AG08396 (cell line): Measurements from ENCODE around the gene NUMB.
"Not testable (repeated sequence)": the region's sequence is repeated elsewhere in the genome, so short reads cannot be mapped to it uniquely, and the experiment has no call there.

Source experiments
- DNase-seq: peaks from one replicate; pipeline ENCODE4 v3.0.0; 2012; ENCODE audit warnings: low spot score, mixed read lengths

NUMB gene

GRCh38 chr14:73465823-73466532 lies 7.6 kb upstream of the NUMB start:
- DNase-seq: no peak

- DNase-seq: peak; percentile 67
Observed at GRCh38 chr14:73463411-73463810, 5.1 kb upstream of the NUMB start.

- no peak for DNase-seq
Observed at GRCh38 chr14:73462815-73463214, 4.5 kb upstream of the NUMB start.

GRCh38 chr14:73462048-73462715 lies 3.8 kb upstream of the NUMB start:
- DNase-seq: no peak

- DNase-seq: no peak
Observed at GRCh38 chr14:73461478-73462047, 3.2 kb upstream of the NUMB start.

GRCh38 chr14:73460691-73461127 lies 2.4 kb upstream of the NUMB start:
- no peak for DNase-seq

GRCh38 chr14:73459959-73460358 lies 1.6 kb upstream of the NUMB start:
- no peak for DNase-seq

GRCh38 chr14:73457924-73458182 lies 493 bp downstream of the NUMB start:
- DNase-seq: no peak

DNA sequence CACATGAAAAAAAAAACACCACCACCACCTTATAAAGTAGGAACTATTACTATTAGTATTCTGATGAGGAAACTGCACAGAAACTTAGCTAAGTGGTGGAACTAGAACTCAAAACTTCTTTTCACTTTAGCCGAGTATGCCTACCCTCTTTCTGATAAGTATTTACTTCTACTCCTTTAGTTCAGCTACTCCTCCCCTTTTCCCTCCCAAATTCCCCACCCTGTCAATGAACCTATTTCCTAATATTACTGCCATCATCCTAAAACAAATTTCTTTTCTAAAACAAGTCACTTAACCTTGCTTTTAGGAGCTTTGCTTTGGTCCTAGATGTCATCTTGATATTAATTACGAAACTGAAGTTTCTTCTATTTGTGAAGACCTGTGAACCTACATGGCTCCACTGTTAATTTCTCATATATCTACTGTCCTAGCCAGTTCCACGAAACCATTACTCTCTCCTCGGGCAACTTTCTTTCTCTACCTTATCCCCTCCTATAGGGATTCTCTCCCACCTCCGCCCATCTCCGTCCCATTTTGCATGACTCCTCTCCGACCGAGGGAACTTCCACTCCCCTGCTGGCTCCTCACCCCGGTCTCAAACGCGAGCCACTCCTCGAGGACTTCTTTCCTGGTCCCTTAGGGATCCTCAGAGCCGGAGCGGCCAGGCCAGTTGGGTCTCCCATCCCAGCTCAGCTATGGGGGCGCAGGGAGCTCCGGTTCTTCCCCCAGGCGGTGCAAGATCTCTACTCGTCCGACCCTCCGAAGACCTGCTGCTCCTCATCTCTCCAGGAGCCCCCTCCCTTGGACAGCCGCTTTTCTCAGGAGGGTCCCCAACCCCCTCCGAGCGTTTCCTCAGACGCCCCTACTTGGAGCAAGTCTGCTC lies 1.1 kb downstream of the NUMB start:
- DNase-seq: no peak

DNA sequence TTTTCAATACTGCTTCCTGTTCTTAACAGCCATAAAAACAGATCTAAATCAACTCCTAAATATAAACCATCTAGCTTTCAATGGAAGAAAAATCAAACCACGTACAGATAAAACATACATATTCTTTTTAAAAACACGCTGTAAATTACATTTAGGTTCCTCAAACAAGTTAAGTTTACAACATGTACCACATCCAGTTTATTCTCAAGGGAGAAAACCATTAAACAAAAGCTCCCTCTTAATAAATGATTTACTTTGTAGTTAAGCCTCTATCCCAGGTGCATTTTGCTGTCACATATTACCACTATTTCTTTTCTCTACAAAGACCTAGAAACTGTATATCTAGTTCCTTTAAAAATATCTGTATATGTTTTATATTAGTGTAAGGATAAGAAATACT lies 3.1 kb downstream of the NUMB start:
- no peak for DNase-seq

- no peak for DNase-seq
Observed at GRCh38 chr14:73452341-73453186, 5.8 kb downstream of the NUMB start.

- no peak for DNase-seq
Observed at GRCh38 chr14:73443758-73444157, 14.6 kb downstream of the NUMB start.

DNA sequence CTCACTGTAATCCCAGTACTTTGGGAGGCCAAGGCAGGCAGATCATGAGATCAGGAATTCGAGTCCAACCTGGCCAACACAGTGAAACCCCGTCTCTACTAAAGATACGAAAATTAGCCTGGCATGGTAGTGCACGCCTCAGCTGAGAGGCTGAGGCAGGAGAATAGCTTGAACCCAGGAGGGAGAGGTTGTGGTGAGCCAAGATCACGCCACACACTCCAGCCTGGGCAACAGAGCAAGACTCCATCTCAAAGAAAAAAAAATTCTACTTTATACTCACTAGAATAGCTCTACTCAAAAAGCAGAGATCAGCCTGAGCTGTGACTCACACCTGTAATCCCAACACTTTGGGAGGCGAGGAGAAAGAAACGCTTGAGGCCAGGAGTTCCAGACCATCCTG lies 17.1 kb downstream of the NUMB start:
- no peak for DNase-seq

DNA sequence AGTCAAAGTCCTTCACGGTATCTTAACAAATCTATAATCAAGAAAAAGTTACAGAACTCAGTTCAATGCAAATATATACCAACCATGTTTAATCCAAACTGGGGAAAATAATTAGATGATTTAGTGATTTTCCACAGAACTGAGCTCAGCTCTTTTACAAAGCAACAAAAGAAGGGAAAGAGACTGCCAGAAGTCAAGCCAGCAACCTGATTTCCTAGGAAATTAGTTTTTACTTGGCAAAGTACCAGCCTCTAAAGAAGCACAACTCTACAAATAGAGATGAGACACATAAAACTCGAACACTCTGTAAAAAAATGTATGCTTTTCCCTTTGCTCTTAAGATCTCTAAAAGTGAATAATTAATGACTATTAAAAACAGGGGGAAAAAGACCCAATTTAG lies 19.4 kb downstream of the NUMB start:
- no peak for DNase-seq

DNA sequence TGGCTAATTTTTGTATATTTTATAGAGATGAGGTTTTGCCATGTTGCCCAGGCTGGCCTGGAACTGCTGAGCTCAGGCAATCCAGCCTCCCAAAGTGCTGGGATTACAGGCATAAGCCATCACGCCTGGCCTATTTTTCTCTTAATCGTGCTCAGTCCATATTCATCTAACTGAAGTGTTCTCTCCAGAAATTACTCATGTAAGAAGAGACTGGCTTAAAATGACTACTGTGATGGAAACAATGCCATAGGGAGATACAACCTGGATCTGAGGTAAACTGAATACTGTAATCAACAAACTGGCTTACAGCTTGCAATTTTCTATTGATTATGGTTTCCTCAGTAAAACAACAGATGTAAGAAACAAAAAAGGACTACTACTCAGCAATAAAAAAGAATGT lies 21.1 kb downstream of the NUMB start:
- no peak for DNase-seq

DNA sequence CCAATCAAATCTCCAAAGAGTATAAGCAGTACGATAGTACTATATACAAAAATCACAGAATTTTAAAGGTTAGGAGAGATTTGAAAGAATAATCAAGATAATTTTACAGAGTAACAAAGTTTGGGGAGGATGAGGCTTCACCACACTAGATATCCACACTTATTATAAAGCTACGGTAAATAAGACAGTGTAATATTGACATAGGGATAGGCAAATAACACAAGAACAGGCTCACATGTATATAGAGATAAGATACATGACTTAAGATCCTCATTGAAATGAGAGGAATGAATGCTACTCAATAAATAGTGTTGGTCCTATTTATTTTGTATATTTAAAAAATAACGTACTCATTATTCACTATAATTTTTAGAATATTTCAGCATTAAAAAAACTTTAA lies 26.2 kb downstream of the NUMB start:
- no peak for DNase-seq

- DNase-seq: no peak
Observed at GRCh38 chr14:73428353-73428824, 30.0 kb downstream of the NUMB start.

DNA sequence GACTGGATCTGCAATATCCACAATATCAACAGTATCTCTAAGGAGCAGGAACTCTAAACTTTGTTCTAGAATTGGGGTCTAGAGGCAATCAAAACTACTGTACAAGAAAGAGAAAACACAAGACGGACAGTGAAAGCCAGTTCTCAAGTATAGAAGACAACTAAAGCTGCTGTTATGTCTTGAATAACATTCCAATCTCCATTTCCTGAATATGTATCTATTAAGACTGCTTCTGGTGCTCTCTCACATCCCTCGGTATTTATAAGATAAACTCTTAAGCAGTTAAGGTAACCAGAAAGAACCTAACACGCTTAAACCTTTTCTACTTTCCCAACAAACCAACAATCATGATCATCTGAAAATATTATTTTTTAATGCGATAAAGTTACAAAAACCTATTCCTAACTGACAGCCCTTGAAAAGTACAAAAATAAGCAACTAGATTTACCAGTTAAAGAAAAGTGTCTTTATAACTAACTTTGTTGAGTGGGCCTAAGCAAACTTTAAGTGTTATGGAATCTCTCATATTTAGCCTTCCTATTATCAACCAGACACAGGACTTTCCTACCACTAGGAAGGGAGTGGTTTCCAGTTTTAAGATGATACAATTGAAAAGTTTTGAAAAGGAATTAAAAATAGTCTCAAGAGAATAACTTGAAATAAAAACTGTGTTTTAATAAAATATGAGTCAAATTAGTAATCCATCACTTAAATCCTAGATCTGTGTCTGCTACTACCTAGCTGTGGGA lies 30.7 kb downstream of the NUMB start:
- no peak for DNase-seq

- no peak for DNase-seq
Observed at GRCh38 chr14:73426877-73427276, 31.5 kb downstream of the NUMB start.

- DNase-seq: no peak
Observed at GRCh38 chr14:73424453-73424852, 33.9 kb downstream of the NUMB start.

- not testable (repeated sequence) for DNase-seq
Observed at GRCh38 chr14:73423092-73423491, 35.3 kb downstream of the NUMB start.
